Panc1 (cell line): ENCODE data around the gene DHRS3.
A peak's percentile ranks its signal among the peaks of the same experiment; 100 is the strongest.

Experiments used
- POLR2AphosphoS5 ChIP-seq: IDR thresholded peaks from 2 replicates; pipeline ENCODE4 v1.6.1; 2012; ENCODE audit warnings: mild to moderate bottlenecking, low read depth, low read length, moderate library complexity
- TF ChIP-seq, protein P1 (sequence below): fragments of 450-650 bp; IDR thresholded peaks from 2 replicates; pipeline ENCODE4 v1.5.1; 2017; ENCODE audit warnings: mild to moderate bottlenecking

DNA sequence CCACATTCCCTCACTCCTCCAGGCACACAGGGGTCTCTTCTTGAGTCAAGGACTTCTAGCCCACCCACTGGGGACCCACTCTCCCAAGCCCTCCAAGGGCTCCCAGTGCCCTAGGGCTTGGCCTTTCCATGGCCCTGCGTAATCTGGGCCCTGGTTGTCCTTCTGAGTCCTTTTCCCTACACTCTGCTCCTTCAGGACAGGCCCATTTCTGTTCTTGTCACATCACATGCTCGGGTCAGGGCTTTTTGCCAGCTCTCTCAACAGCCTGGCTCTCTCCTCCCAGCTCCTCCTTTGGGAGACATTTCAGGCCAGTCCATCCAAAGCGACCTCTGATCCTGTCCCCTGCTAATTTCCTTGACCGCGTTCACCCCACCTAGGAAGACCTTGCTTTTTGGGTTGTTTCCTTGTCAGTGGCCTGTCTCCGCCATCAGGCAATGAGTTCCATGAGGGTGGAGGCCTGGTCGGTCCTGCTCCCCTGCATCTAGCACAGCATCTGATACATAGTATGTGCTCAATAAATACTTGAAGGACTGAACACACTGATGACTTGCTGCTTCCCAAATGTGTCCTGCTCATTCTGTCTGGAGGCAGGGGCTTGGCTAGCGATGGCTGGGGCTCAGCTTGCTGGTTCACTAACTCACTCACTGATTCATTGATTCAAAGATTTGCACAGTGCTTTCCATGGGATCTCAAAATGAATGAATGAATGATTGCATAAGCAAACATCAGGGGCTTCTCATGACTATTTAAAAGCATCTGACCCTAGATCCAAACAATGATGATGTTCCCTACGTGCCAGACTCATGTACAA is 44.8 kb downstream of the DHRS3 start:
- TF ChIP-seq, protein P1, sequence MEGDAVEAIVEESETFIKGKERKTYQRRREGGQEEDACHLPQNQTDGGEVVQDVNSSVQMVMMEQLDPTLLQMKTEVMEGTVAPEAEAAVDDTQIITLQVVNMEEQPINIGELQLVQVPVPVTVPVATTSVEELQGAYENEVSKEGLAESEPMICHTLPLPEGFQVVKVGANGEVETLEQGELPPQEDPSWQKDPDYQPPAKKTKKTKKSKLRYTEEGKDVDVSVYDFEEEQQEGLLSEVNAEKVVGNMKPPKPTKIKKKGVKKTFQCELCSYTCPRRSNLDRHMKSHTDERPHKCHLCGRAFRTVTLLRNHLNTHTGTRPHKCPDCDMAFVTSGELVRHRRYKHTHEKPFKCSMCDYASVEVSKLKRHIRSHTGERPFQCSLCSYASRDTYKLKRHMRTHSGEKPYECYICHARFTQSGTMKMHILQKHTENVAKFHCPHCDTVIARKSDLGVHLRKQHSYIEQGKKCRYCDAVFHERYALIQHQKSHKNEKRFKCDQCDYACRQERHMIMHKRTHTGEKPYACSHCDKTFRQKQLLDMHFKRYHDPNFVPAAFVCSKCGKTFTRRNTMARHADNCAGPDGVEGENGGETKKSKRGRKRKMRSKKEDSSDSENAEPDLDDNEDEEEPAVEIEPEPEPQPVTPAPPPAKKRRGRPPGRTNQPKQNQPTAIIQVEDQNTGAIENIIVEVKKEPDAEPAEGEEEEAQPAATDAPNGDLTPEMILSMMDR = no peak
- TF ChIP-seq POLR2AphosphoS5 = 0 out of 2 replicates have a peak, but pooled peaks have one; percentile 15
